Transverse colon (tissue), 4 donors: ENCODE data around the gene PDSS1.

Source experiments
- POLR2A ChIP-seq: fragments of 450-650 bp; IDR thresholded peaks from one replicate; pipeline ENCODE4 v1.6.1; 2016; ENCODE audit warnings: antibody characterized with exemption, mild to moderate bottlenecking, moderate library complexity
- POLR2AphosphoS5 ChIP-seq, 3 donors: sonication (generic); formaldehyde crosslinking; IDR thresholded peaks; one replicate each; pipeline ENCODE4 v1.6.1; 2016; ENCODE audit warnings: antibody characterized with exemption in 3 of 3
- TF ChIP-seq, protein P1 (sequence below), 5 experiments: fragments of 200-600 bp in 3 of 5; fragments of 450-650 bp in 2 of 5; sonication (generic) in 3 of 5; IDR thresholded peaks; 1 replicate in 2 of 5; 2 replicates in 3 of 5; pipeline ENCODE4 v1.5.1; 2016 to 2017; ENCODE audit warnings: antibody characterized with exemption in 5 of 5, inconsistent platforms in 3 of 5, mild to moderate bottlenecking in 2 of 5, moderate library complexity in 1 of 5

DNA sequence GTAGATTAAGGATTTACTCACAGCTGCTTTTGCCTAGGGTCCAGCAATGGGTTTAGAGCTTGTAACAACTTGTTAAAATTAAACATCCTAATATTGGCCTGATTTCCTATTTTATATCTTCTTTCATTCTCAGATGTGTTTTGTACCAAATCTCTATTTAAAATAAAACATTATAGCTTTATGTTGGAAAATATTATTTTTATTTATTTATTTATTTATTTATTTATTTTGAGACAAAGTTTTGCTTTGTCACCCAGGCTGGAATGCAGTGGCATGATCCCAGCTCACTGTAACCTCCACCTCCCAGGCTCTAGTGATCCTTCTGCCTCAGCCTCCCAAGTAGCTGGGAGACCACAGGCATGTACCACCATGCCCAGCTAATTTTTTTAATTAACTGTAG, 17.9 kb upstream of the PDSS1 start:
- TF ChIP-seq, protein P1, sequence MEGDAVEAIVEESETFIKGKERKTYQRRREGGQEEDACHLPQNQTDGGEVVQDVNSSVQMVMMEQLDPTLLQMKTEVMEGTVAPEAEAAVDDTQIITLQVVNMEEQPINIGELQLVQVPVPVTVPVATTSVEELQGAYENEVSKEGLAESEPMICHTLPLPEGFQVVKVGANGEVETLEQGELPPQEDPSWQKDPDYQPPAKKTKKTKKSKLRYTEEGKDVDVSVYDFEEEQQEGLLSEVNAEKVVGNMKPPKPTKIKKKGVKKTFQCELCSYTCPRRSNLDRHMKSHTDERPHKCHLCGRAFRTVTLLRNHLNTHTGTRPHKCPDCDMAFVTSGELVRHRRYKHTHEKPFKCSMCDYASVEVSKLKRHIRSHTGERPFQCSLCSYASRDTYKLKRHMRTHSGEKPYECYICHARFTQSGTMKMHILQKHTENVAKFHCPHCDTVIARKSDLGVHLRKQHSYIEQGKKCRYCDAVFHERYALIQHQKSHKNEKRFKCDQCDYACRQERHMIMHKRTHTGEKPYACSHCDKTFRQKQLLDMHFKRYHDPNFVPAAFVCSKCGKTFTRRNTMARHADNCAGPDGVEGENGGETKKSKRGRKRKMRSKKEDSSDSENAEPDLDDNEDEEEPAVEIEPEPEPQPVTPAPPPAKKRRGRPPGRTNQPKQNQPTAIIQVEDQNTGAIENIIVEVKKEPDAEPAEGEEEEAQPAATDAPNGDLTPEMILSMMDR (IDR thresholded peaks at IDR 0.05): no peak
- TF ChIP-seq POLR2AphosphoS5 (IDR thresholded peaks at IDR 0.05) (no peak), POLR2A (no peak)
